Endometrial microvascular endothelial cells (primary cell): Measurements from ENCODE around the gene TAF5L. TPM values are rescaled to one million over a fixed set of nuclear protein-coding genes. Genes with fewer than 3 reads are reported as not detected.
"Not testable (repeated sequence)": the region's sequence is repeated elsewhere in the genome, so short reads cannot be mapped to it uniquely, and the experiment has no call there.

Source experiments
- in situ Hi-C: cut with HindIII; loops from 2 replicates; pipeline ENCODE4 v1.10.0; 2017; ENCODE audit warnings: low sequenced_read_pairs, low pct_unique_long_range_greater_than_20kb; ENCODE audit errors: inconsistent ontology term
- total RNA-seq: library from RNA; depleted of rRNA; stranded (reverse); fragments of >200 nt; gene quantifications from one replicate; pipeline ENCODE4 v1.2.3, GENCODE V29; 2015; ENCODE audit errors: inconsistent ontology term

TAF5L gene
- total RNA-seq, 1 donor from 2014 or later: 23.2 TPM

DNA sequence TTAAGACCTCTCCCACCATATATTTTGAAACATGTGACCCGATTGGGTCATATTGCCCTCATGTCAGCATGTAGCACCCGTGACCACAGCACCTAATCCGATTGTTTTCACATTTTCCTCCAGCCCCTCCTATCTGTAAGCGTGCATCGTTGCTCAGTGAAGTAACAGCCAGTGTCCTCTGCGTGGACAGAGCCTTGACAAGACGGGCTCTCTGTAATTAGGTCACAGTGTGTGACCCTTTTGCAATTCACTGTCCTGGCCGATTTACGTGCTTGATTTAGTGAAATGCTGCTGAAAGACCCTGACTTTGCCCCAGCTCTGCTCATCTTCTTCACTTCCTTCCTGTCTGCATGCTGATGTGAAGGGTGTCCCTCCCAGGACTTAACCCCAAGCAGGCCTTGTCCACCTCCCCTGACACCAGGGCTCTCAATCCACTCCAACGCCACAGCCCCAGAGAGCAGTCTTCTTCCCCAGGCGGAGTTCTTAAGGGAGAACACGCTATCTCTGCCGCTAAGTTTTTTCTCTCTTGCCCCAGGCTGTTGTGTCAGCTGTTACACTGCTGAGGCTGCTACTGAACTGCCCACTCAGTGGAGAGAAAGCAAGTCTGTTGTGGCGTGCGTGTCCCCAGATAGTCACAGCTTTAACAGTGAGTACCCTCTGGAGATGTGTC is 19.5 kb upstream of the TAF5L start:
- in situ Hi-C loops: loop anchor here (25.0 kb wide), 1 partner anchor 667 kb away; no protein-coding TSS in a partner anchor

- in situ Hi-C loops: loop anchor here (25.0 kb wide), 1 partner anchor 668 kb away; no protein-coding TSS in a partner anchor
Measured at GRCh38 chr1:229643996-229644745, 18.2 kb upstream of the TAF5L start.

GRCh38 chr1:229642970-229643369 is 17.0 kb upstream of the TAF5L start:
- in situ Hi-C loops: loop anchor here (25.0 kb wide), 1 partner anchor 669 kb away; no protein-coding TSS in a partner anchor

DNA sequence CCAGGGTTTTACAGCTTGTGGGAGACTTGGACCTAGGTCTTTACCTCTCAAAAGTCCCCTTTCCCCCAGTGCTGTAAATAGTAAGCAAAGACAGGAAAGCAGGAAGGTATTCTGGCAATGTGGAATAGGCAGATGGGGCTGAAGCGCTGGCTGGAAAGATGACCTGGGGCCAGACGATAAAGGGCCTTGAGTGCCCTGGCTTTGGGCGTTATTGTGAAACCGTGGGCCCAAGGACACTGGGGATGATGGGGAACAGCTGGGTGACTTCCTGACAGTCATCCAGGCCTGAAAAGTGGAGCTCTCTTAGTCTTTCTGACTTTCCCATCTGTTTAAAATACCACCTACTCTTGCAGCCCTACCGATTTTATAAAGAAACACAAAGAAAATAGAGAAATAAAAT is 16.5 kb upstream of the TAF5L start:
- in situ Hi-C loops: loop anchor here (25.0 kb wide), 1 partner anchor 670 kb away; no protein-coding TSS in a partner anchor

GRCh38 chr1:229641306-229641705 is 15.4 kb upstream of the TAF5L start:
- in situ Hi-C loops: loop anchor here (25.0 kb wide), 1 partner anchor 671 kb away; no protein-coding TSS in a partner anchor

GRCh38 chr1:229640455-229640854 is 14.5 kb upstream of the TAF5L start:
- in situ Hi-C loops: loop anchor here (25.0 kb wide), 1 partner anchor 672 kb away; no protein-coding TSS in a partner anchor

DNA sequence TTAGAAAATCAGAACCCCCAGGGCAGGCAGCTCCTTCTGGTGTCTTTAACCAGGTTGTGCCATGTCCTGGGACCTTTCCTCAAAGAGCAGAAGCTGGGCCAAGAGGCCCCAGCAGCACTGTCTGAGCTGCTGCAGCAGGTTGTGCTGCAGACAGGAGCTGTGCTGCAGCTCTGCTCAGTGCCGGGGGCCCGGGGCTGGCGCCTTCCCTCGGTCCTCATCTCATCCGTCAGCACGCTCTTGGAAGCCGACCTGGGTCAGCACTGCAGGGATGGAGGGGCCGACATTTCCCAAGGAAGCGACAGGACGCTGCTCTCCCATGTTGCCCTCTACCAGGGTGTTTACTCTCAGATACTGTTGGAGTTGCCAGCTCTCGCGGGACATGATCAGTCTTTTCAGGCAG is 11.8 kb upstream of the TAF5L start:
- in situ Hi-C loops: loop anchor here (25.0 kb wide), 1 partner anchor 675 kb away; no protein-coding TSS in a partner anchor

DNA sequence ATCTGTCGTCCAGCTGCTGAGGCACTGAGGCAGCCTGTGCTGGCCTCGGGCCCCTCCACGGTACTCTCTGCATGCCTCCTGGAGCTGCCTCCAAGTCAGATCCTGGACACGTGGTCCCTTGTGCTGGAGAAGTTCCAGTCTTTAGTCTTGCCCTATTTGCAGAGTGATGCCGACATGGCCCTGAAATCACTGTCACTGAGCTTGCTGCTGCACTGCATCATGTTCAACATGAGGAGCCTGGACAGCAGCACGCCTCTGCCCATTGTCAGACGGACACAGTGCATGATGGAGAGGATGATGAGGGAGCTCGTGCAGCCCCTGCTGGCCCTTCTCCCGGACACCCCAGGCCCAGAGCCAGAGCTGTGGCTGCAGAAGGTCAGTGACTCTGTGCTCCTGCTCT is 10.1 kb upstream of the TAF5L start:
- in situ Hi-C loops: loop anchor here (25.0 kb wide), 1 partner anchor 676 kb away; no protein-coding TSS in a partner anchor

DNA sequence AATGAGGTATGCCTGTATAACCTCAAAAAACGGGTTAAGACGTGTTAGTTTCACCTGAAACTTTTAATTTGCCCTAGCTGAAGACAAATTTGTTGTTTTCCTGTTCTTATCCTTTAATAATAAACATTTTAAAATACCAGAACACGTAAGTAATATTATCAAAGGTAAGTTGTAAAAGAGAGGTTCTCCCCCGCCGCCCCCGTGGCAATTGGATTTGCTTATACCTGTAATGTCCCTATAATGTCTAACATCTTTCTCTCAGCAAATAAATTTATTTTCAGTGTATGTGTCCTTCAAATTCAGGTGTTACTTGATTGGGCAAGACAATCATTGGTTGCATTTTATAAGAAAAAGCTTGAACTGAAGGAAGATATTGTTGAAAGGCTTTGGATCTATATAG is 6.0 kb upstream of the TAF5L start:
- in situ Hi-C loops: loop anchor here (25.0 kb wide), 1 partner anchor 680 kb away; no protein-coding TSS in a partner anchor

DNA sequence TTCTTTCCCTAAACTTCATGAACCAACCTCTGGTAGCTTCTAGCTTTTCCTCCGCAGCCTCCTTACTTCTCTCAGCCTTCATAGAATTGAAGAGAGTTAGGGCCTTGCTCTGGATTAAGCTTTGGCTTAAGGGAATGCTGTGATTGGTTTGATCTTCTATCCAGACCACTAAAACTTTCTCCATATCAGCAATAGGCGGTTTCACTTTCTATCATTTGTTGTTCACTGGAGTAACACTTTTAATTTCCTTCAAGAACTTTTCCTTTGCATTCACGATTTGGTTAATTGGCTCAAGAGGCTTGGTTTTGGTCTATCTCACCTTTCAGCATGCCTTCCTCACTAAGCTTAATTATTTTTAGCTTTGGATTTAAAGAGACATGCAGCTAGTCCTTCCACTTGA is 5.2 kb upstream of the TAF5L start:
- in situ Hi-C loops: loop anchor here (25.0 kb wide), 1 partner anchor 681 kb away; no protein-coding TSS in a partner anchor

DNA sequence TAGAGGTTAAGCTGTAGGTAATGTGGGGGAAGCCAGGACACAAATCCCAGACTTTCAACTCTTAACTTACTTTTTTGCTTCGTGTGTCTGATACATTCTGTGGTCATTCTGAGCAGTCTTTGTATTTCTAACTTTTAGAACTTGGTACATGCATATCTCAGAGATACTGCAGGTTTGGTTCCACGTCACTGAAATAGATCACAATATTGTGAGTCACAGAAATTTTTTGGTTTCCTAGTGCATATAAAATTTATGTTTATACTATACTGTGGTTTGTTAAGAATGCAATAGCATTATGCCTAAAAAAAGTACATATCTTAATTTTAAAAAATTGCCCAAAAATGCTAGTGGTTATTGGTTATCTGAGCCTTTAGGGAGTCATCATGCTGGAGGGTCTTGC is 3.3 kb upstream of the TAF5L start:
- in situ Hi-C loops: loop anchor here (25.0 kb wide), 1 partner anchor 683 kb away; no protein-coding TSS in a partner anchor

DNA sequence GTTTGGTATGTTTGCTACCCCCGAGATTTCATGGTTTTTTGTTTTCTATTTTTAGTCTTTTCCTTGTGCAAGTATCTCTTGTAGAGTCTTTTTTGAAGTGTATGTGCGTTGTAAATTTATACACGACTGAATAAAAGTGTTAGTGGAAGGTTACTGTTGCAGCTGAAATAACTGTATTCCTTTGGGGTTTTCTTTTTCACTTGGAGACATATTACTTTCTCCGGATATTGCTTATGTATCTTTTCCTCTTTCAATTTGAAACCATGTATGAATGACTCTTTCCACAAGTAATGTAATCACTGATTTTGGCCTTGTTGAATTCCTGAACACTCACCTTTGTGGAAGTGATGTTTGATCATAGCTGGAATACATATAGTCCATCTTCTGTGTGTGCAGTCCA is 1.1 kb upstream of the TAF5L start:
- in situ Hi-C loops: loop anchor here (25.0 kb wide), 1 partner anchor 685 kb away; no protein-coding TSS in a partner anchor

- in situ Hi-C loops: loop anchor here (25.0 kb wide), 1 partner anchor 687 kb away; no protein-coding TSS in a partner anchor
Measured at GRCh38 chr1:229625071-229625914, 629 bp downstream of the TAF5L start.

DNA sequence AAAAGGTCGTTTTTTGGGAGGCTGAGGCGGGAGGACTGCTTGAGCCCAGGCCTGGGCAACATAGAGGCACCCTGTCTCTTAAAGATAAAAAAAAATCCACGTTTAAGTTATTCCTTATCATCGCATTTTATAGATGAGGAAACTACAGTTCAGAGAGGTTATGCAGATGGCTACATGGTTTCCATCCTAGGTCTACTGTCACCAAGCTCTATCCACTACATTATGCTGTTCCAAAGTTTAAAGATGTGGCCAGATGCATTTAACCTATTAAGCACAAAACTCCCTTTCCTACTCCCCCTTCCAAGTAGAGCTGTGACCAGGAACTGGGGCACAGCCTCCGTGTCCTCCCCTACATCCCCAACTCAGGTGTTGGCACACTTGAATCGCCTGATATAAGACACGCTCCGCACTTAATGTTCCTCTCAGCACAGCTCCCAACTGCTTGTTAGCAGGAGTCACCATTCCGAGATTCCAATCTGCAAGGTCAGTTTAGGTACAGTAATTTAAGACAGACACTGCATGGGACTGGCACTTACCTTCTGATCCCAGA is 1.3 kb downstream of the TAF5L start:
- in situ Hi-C loops: loop anchor here (25.0 kb wide), 1 partner anchor 688 kb away; no protein-coding TSS in a partner anchor

DNA sequence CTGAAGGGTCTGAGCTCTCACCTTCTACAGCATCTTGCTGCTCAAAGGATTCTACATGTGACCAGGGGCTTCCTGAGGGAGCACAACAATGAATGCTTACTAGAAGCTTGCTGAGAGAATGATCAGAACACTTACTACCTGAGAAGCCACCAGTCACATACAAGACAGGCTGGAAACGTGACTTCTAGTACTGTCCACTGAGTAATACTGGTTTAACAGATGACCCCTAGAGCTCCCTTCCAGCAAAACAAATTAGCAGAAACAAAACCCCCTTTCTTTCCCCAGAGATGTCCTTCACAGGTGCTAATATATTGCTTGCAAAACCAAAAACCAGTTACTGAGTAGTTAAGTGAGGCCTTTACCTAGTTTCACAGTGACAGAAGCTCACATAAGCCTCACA is 2.1 kb downstream of the TAF5L start:
- in situ Hi-C loops: no loop called here

DNA sequence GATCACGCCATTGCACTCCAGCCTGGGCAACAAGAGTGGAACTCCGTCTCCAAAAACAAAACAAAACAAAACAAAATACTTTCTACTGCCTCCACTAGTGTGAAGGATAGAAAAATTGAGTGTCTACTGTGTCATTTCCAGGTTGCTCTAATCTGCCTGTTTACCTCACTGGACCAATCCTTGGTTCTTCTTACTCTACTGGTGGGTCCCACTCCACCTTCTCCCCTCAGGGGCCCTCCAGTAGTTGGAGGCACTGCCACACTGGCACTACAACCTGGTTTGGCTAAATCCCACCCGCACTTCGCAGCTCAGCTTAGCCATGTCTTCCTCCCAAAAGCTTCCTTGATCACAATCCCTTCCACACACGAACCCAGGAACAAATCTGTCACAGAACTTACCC is 2.7 kb downstream of the TAF5L start:
- in situ Hi-C loops: no loop called here

DNA sequence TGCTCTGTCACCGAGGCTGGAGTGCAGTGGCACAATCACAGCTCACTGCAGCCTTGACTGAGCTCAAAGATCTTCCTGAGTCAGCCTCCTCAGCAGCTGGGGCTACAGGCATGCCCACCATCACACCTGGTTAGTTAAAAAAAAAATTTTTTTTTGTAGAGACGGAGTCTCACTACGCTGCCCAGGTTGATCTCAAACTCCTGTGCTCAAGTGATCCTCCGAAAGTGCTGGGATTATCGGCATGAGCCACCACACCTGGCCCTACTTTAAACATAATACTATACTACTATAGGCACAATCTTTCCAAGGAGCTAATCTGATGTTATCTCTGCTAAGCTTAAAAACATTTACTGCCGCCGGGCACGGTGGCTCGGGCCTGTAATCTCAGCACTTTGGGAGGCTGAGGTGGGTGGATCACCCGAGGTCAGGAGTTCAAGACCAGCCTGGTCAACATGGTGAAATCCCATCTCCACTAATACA is 3.2 kb downstream of the TAF5L start:
- in situ Hi-C loops: not testable (repeated sequence)

DNA sequence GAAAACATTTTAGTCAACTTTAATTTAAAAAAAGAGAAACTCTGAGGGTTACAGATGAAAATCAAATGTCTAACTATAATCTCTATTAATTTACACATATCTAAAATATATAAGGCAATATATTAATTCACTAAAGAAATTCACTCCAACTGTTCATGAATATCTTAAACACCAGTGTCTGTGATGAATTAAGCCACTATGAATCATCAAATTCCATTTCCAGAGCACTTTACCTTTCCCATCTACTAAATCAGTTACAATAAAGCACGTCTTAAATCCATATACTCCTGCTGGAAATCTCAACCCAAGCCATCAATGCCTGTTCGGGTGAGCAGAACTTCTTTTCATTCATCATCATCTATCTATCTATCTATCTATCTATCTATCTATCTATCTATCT is 4.3 kb downstream of the TAF5L start:
- in situ Hi-C loops: no loop called here
